ENCODE results near the gene RPL28.

- no peak for TF ChIP-seq BHLHE40 (IDR thresholded peaks at IDR 0.05; ENCODE audit: borderline replicate concordance)
- TF ChIP-seq ELF4 (IDR thresholded peaks at IDR 0.05): no peak
- no peak for TF ChIP-seq SUZ12 (IDR thresholded peaks at IDR 0.05)
- no peak for TF ChIP-seq CTBP1 (IDR thresholded peaks at IDR 0.05; ENCODE audit: borderline replicate concordance)
- no peak for TF ChIP-seq FOXA1 (IDR thresholded peaks at IDR 0.05)
- no peak for TF ChIP-seq NFRKB (IDR thresholded peaks at IDR 0.05)
- no peak for TF ChIP-seq ZNF384 (IDR thresholded peaks at IDR 0.05)
- no peak for TF ChIP-seq FOXM1 (IDR thresholded peaks at IDR 0.05; ENCODE audit: borderline replicate concordance)
- no peak for TF ChIP-seq LEF1 (IDR thresholded peaks at IDR 0.05; ENCODE audit: borderline replicate concordance)
Measured at GRCh38 chr19:55383279-55384130, 2.2 kb upstream of the RPL28 start.

All from HEK293T (cell line).